C1 segment of cervical spinal cord (tissue), 14 donors: ENCODE results near the gene TBC1D5.
A peak's percentile ranks its signal among the peaks of the same experiment; 100 is the strongest.

ENCODE experiments used
- DNase-seq, 14 donors: peaks; one replicate each; lab custom pipeline; 2025; lab: John Stamatoyannopoulos, UW

The TBC1D5 gene

DNA sequence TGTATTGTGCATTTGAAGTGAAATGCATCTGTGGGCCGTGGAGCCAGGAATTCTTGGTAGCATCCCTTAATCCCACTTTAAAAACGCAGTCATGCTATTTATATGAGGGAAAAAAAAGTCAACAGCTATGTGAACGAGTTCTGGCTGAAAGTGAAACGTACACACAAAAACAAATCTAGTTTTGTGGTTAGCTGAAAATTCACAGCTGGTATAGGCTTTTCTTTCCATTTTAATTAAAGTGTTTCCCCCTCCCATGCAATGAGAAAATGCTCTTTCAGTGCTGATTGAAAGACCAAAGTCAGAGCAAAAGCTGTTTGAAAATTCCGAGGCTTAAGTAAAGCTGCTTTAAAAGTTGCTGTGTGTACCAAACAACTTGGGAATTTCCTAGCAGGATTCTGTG, 560.3 kb downstream of the TBC1D5 start:
- no peak for DNase-seq

DNA sequence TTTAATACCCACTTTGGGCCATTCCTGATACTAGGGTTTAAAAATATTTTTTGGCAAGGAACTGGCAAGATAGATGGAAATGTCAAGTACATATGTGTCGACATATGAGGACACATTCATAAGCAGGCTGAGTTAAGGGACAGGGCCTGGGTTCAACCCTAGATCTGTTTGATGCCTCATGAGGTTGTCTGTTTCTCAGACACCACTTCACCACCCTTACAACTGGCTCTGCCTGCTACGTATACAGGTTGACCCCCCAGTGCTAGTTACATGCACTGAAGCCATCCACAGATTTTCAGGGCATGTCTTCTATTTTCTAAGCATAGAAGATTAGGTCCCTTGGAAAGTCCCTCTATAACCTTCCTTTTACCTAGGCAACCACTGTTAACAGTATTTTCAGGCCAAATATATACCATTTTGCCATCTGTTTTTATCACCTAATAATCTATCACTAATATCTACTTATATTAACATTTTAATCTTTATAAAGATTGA, 561.0 kb downstream of the TBC1D5 start:
- DNase-seq: no peak

DNA sequence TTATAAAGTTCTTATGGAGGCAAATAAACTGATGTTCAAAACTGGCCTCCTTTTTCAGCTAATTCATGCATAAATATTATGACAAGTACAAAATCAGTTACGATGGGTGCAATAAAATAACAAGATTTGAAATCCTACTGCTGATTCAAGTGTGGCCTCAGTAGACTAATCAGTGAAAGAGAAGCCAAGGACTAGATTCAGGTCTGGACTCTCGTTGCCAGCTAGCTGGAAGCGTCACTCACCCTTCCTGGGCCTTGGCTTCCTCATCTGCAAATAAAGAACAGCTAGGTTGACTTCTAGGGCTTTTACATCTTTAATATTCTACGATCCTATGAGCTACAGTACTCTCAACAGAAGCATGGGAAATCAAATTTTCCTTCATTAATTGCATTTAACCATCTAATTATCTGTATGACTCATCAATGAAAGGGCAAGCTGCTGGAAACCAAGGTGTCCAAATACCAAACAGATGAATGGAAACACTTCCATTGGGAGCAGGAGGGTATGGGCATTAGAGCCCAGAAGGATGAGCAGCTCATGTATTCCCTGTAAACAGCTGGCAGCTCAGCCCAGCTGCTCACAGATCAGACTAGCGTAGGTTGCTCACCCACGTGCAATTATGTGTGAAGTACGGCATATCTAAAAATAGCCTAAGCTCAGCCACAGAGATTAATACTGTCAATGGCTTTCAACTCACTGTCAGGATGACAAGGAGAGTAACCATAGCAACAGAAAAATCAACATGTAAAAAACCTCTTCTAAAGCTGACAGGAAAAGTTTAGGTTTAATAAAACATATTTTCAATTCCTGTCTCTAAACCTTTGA, 562.8 kb downstream of the TBC1D5 start:
- no peak for DNase-seq

DNA sequence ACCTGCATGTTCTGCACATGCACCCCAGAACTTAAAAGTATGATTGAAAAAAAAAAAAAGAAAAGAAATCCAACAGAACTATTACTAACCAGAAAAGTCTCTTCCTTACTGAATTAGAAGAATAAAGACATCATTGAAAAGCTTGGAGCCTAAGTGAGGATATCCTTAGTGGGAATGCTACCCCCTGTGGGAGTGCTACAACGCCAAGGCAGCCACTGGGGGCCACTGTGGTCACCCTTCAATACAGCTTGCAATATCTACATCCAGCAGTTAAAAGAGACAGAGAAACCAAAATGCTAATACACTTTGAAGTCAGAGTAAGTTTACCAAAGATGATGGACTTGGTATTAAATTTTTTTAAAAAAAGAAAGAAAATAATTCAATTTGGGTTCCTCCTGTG, 565.7 kb downstream of the TBC1D5 start:
- DNase-seq: no peak

DNA sequence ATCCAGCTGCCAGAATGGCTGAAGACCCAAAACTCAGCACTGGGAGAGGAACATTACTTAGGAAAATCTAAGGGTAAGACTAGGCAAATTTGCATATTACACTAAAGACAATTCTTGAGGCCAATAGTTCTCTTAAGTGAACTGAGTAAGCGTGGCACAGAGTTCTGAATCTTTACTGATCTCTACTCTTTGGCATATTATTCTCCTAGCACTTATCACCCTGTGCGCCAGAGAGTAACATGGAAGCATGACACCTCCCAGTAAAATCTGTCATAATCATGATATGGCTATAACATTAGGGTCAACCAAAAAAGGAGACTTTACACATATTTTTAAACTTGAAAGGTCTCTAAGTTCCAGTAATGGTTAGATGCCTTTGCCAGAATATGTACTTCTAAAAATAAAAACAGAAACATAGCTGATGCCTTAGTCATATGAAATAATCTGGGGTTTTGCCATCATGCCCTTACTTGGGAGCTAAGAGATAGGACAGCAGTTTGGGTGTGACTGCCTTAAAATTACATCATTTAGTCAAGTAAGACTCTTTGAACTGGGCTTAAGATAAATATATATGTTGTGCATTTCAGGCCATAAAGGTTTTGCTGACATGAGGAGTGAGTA, 567.1 kb downstream of the TBC1D5 start:
- DNase-seq: no peak

DNA sequence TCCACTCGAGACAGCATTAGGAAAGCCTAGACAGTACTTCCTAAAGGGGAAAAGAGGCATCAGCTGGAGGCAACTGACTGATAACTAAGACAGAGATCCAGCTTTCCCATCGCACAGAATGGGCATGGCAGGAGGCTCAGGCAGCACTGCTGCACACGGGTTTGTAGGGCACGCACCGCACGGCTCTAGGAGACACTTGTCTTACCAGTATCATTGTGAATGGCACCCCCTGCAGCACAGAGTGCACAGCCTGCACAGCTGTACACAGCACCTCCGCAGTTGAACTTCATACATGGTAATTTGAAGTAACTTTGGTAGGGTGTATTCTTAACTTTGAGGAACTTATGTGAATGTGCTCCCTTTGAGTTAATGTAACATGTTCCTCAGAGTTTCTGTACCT, 576.1 kb downstream of the TBC1D5 start:
- DNase-seq: no peak

DNA sequence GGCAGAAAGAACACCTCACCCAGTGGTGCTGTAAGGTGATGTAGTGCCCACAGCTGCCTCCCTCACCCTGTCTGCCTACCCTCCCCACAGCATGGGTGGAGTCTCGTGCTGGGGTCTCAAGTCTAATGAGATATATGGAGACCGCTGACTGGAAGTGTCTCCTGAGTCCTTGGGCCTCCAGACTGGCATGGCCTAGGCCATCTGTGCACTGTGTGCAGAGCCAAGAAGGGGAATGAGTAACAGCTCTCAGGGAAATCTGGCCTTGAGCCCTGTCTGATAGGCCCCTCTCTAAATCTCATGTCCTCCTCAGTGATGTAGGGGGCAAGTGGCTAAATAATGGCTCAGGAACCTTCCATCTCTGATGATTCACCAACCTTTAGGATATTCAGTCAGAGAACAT, 580.3 kb downstream of the TBC1D5 start:
- peak in 1 of 14 donors; percentile 47 for DNase-seq

DNA sequence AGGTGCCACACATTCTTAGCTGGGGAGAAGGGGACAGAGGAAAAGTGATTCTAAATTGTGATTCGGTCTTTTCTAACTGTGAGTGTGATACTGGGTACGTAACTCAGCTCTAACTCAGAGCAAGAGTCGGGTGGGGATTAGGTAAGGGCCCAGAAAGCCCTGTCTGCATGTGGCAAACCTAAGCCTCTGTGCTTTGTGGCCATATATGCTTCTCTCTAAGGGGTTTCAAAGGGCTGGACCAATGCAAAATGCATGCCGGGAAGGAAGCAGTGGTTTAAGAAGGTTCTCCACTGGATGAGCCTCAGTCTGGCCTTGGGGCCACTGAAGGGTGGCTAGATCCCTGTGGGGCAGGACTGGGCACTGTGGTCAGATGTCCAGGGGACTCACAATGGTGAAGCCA, 581.8 kb downstream of the TBC1D5 start:
- no peak for DNase-seq

DNA sequence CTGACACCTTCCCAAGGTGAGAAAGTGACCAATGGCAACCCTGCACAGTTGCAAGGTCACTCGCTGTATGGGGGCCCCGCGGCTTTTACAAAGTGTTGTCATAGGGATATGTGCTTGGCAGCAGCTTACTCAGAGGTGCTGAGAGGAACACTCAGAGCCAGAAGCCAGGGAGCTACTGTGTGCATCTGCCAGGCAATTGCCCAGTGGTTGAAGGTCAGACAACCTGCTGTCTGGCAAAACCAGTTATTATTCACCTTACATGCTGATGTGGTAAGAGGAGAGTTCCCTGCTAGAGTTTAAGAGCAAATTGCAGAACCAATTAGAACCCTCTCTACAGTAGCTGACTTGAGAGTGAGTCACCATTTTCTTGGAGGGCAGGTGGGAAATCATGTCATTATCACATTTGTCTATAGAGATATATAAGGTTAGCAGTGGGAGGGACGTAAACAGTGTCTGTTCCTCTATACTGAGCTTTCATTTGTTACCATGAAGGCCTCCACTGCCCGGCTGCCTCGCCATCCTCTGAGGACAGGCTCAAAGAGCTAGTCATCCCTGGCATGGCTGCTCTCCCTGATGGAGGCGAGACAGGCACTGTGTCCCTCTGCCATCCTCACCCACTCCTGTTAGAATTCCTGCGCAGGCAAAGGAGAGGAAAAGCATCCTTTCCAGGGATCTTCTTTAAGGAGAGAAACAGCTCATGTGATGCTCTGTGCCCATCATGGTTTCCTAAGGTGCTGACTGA, 583.3 kb downstream of the TBC1D5 start:
- DNase-seq: no peak

DNA sequence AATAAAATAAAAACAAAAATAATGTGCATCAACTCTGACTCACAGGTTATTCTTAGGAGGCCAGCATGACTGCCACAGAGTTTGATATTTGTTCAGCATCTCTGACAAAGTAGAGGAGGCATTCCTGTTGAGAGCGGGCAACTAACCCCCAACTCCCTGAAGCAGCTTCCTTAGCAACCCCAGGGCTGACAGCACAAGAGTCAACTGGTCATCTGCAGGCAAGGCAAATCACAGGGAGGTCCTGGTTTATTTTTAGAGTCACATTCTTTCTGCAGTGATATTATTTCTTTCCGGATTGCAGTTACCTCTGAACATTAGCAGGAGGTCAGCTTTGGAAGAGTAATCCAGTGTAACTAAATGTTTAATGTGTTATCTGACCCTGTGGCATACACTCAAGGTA, 584.7 kb downstream of the TBC1D5 start:
- no peak for DNase-seq

DNA sequence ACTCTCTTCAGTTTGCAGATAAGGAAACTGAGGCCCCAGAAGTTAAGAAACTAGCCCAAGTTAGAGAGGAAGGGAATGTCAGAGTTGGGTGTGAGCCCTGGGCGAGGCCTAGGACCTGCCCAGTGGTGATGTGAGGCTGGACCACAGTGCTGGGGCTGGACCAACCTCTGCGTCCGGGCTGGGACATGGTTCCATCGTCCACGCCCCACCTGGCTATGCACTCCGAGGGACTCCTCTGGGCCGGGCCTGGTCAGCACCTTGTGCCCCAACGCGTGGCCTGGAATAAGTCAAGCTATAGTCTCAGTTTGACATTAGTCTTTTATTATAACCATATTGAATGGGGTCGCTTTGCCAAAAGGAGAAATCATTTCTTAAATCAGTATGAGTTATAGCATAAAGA, 585.6 kb downstream of the TBC1D5 start:
- DNase-seq: no peak

DNA sequence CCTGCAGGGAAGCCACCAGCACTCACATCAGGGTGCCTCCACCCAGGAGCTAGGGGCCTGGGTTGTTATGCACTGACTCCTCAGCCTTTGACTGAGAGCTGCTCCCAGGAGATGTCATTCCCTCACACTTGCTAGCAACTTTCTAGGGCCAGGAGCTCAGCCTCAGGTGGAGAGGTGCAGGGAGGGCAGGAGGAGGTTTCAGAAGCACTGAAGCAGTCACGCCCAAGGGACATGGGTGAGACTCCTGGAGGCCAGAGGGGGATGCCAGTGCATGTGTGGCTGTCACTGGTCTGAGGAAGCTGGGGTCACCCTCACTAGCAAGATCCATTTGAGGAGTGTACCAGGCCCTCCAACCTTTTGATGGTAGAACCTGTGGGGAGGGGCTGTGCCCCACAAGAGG, 586.5 kb downstream of the TBC1D5 start:
- DNase-seq: no peak

DNA sequence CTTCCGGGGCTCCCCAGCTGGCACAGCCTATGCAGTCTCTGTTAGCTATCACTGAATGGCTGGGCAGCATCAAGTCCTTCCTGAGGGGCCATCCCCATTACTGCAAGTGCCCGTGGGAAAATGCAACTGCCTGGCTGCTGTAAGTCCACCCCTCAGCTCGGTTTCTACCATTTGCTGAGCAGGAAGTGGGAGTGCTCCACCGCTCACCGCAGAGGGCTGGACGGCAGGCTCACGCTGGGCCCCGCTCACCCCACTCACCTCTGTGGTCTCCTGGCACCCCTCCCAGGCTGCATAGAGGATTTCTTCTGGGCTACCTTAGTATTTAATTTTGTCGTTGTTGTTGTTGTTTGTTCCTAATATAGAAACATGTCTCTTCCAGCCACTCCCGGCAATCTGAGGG, 587.5 kb downstream of the TBC1D5 start:
- DNase-seq: no peak

DNA sequence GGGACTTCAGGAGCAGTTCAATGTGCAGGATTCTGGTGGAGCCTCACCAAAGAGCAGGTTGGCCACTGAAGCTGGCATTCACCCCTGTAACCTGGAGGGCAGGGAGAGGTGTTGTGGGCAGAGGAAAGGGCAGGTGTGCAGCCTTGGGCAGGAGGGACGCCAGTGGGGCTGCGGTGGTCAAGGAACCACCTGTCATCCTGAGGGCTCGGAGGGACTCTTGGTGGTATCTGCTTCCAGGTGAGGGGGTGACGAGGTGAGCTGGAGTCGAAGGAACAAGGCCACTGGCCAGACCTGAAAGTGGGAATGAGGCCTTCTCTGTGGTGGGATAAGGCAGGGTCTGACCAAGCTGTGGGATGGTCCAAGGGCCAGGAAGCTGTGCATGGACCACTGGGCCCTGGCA, 588.2 kb downstream of the TBC1D5 start:
- DNase-seq: no peak

DNA sequence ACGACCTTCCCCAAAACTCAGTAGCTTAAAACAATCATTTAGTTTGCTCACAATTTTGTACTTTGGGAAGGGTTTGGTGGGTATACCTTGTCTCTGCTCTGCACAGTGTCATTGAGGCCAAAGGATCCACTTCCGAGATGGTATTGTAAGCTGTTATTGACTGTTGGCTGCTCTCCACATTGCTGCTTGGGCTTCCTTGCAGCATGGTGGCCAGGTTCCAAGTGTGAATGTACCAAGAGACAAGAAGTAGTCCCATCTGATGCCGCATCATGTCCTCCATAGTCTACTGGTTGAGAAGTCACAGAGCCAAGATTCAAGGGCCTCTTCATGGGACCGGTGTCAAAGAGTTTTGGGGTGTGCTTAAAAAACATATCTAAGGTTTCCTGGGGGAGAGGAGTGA, 589.2 kb downstream of the TBC1D5 start:
- DNase-seq: no peak

DNA sequence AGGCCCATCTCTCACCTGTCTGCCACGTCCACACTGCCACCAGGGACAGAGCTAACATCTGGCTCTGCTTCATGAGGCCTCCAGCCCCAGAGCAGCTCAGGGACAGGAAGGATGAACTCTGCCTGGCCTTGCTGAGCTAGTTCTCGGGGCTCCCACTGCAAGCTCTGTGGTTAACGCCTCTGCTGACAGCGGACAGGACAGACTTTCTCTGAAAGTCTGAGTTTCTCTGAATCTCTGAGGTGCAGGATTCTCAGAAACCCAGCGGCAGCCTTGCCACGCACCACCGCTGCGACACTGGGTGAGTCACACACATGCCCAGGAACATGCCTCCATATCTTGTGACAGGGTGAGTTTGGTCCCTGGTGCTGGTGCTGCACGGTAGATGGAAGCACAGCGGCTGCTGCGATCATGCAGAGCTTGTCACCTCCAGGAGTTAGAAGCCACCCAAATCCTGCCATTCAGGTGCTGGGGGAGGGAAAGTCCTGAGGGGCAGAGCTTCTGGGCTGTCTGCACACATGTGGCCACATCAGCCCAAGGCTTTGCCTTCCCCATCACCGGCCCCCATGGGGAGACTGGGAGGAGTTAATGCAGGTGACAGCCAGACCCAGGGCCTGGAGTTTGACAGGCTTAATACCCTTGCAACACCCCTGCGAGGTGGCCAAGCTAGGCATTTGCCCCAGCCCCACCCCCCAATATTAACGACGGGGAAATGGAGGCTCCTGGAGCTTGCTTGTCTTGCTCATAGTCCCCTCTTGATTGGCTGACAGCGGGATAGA, 590.6 kb downstream of the TBC1D5 start:
- DNase-seq: no peak

DNA sequence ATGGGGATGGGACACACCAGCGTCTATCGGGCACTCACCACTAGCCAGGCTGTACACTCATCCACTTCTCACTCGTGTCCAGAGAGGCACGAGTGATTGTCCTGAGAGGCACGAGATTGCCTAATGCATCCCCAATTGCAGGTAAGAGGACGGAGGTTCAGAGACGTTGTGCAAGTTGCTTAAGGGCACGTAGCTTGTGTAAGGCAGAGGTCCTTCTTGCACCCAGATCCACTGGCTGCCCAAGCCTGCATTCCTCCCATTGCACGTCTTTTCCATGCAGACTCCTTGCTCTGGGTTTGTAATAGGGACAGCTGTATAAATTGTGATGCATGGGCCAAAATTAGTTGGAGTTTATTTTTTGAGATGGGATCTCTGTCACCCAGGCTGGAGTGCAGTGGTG, 593.4 kb downstream of the TBC1D5 start:
- DNase-seq: no peak

DNA sequence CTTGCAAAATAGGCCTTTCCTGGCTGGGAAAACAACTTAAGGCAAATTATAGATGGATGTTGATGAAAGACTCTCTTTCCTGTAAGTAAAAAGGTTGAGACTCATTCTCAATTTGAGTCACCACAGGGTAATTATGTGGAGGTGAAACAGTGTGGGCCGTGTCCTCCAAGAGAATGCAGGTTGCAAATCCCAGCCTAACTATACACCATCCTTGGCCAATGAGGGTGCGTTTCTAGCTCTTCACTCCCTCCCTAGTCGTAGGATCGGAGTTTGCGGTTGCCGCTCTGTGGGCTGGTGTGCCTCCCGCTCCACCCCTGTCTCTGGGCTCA, 597.8 kb downstream of the TBC1D5 start:
- DNase-seq: no peak

DNA sequence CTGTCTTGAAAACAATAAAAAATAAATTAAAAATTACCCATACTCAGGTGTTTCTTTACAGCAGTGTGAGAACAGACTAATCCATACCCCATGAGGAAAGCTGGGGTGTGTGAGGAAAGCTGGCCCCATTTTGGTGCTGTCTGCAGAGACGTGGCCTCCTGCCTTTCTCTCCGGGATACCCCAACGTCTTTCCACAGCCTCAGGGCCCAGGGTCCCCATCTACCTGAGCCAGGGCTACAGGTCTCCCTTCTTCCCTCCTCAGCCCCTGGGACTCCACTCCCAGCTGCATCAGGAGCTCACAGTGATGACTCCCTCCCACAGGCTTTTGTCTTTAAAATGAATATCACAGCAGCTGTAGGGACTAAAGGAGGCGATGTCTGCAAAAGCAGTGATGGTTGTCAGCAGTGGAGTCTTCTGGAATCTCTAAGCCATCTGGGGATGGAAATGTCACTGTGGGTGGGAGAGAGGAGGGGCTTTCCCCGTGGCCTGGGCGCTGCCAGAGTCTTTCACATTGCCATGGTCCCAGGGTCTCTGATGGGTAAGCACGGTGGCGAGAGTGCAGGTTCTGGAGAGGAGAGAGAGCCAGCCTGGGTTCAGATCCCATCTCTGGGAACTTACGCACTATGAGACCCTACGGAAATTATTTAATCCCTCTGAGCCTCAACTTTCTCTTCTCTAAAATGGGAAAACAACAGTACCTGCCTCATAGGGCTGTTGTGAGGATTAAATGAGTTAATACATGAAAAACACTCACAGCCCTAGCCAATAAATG, 598.4 kb downstream of the TBC1D5 start:
- no peak for DNase-seq

DNA sequence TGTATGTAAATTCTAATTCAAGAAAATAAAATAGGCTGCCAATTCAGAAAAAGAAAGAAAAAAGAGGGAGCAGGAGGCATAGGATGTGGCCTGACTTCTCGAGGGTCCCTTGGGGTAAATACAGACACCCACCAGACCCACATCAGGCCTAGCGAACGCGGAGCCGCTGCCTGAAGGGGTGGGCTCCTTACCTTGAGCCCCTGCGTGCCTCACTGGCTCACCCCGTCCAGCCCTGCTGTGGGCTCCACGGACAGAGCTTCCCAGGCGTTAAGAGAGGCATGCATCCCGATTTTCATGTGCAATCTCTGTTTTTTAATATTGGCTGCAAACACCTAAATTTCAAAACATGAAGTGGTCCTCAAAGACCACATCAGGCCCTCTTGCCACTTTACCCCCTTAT, 599.9 kb downstream of the TBC1D5 start:
- DNase-seq: no peak

DNA sequence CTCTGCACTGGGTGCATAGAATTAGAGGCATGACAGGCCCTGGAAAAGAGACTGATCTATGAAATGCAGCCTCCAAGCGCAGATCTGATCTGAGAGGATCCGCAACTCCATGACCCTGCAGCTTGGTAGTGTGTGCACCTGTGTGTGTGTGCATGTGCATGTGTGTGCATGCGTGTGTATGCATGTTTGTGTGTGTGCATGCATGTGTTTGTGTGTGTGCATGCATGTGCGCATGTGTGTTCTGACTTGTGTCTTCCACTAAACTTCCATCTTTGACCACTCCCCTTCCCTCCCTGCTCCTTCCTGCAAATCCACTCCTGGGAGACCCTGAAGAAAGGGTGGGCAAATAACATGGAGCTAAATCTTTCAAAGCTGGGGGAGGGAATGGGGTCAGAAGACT, 600.7 kb downstream of the TBC1D5 start:
- DNase-seq: no peak
